ENCODE measurements around the gene CELF5. TPM values are rescaled to one million over a fixed set of nuclear protein-coding genes. Genes with fewer than 3 reads are reported as not detected.

Gene CELF5
- total RNA-seq, 2 donors from 2014 or later: 0.42 to 0.59 TPM

GRCh38 chr19:3278294-3278693 is 53.8 kb downstream of the CELF5 start:
- no peaks in the 10 kb centered on the region for H3K9me3 ChIP-seq
- intact Hi-C loops (cut with DNase I): no loop called here
- no peaks in the 10 kb centered on the region for H3K36me3 ChIP-seq
- TF ChIP-seq CTCF (IDR thresholded peaks at IDR 0.05): no peak
- no peak overlapping the region for H3K9ac ChIP-seq (ENCODE audit: low read depth in 2 of 2, low read length in 2 of 2)
- no peak overlapping the region for H3K4me3 ChIP-seq
- H3K4me1 ChIP-seq: no peaks in the 10 kb centered on the region
- H3K27me3 ChIP-seq: peaks cover 4% of the 10 kb centered on the region
- no peak overlapping the region for H3K27ac ChIP-seq
- no peak for DNase-seq

- DNase-seq: no peak
- no peak for TF ChIP-seq CTCF (IDR thresholded peaks at IDR 0.05)
- Histone ChIP-seq H3K9me3 (no peaks in the 10 kb centered on the region), H3K36me3 (no peaks in the 10 kb centered on the region), H3K9ac (ENCODE audit: low read depth in 2 of 2, low read length in 2 of 2) (no peak overlapping the region), H3K27me3 (peaks cover 4% of the 10 kb centered on the region), H3K27ac (no peak overlapping the region), H3K4me3 (no peak overlapping the region), H3K4me1 (no peaks in the 10 kb centered on the region)
- intact Hi-C loops (cut with DNase I): no loop called here
These were observed 54.3 kb downstream of the CELF5 start for GRCh38 chr19:3278749-3279148.

GRCh38 chr19:3279306-3279705 is 54.8 kb downstream of the CELF5 start:
- Histone ChIP-seq H3K4me3 (no peak overlapping the region), H3K4me1 (no peaks in the 10 kb centered on the region), H3K9me3 (no peaks in the 10 kb centered on the region), H3K9ac (ENCODE audit: low read depth in 2 of 2, low read length in 2 of 2) (no peak overlapping the region), H3K27ac (no peak overlapping the region), H3K27me3 (peaks cover 2% of the 10 kb centered on the region), H3K36me3 (no peaks in the 10 kb centered on the region)
- no peak for TF ChIP-seq CTCF (IDR thresholded peaks at IDR 0.05)
- intact Hi-C loops (cut with DNase I): no loop called here
- no peak for DNase-seq

GRCh38 chr19:3281026-3281425 is 56.6 kb downstream of the CELF5 start:
- intact Hi-C loops (cut with DNase I): no loop called here
- Histone ChIP-seq H3K27me3 (no peaks in the 10 kb centered on the region), H3K9me3 (no peaks in the 10 kb centered on the region), H3K4me1 (no peaks in the 10 kb centered on the region), H3K27ac (no peak overlapping the region), H3K36me3 (no peaks in the 10 kb centered on the region), H3K4me3 (no peak overlapping the region), H3K9ac (ENCODE audit: low read depth in 2 of 2, low read length in 2 of 2) (no peak overlapping the region)
- DNase-seq: no peak
- no peak for TF ChIP-seq CTCF (IDR thresholded peaks at IDR 0.05)

- Histone ChIP-seq H3K4me1 (no peaks in the 10 kb centered on the region), H3K4me3 (no peak overlapping the region), H3K9ac (ENCODE audit: low read depth in 2 of 2, low read length in 2 of 2) (no peak overlapping the region), H3K36me3 (no peaks in the 10 kb centered on the region), H3K9me3 (no peaks in the 10 kb centered on the region), H3K27me3 (no peaks in the 10 kb centered on the region), H3K27ac (no peak overlapping the region)
- TF ChIP-seq CTCF (IDR thresholded peaks at IDR 0.05): no peak
- intact Hi-C loops (cut with DNase I): no loop called here
- no peak for DNase-seq
These were observed 57.7 kb downstream of the CELF5 start for GRCh38 chr19:3282155-3282554.

- no peak for TF ChIP-seq CTCF (IDR thresholded peaks at IDR 0.05)
- no peak overlapping the region for H3K4me3 ChIP-seq
- DNase-seq: no peak
- no peak overlapping the region for H3K27ac ChIP-seq
- H3K9me3 ChIP-seq: no peaks in the 10 kb centered on the region
- intact Hi-C loops (cut with DNase I): no loop called here
- no peaks in the 10 kb centered on the region for H3K4me1 ChIP-seq
- no peak overlapping the region for H3K9ac ChIP-seq (ENCODE audit: low read depth in 2 of 2, low read length in 2 of 2)
- no peaks in the 10 kb centered on the region for H3K27me3 ChIP-seq
- H3K36me3 ChIP-seq: no peaks in the 10 kb centered on the region
These were observed 58.1 kb downstream of the CELF5 start for GRCh38 chr19:3282564-3282963.

Measured in colonic mucosa (tissue), 4 donors.